Activated CD8-positive, alpha-beta memory T cell treated with anti-CD3 and anti-CD28 coated beads, Interleukin-2, amount 50 U/mL, for 1 hour (primary cell): ENCODE data around the gene IFI30.

Experiments used
- DNase-seq: peaks from one replicate; pipeline ENCODE4 v3.0.0-alpha.2; 2020; ENCODE audit errors: extremely low read depth

The IFI30 gene

DNA sequence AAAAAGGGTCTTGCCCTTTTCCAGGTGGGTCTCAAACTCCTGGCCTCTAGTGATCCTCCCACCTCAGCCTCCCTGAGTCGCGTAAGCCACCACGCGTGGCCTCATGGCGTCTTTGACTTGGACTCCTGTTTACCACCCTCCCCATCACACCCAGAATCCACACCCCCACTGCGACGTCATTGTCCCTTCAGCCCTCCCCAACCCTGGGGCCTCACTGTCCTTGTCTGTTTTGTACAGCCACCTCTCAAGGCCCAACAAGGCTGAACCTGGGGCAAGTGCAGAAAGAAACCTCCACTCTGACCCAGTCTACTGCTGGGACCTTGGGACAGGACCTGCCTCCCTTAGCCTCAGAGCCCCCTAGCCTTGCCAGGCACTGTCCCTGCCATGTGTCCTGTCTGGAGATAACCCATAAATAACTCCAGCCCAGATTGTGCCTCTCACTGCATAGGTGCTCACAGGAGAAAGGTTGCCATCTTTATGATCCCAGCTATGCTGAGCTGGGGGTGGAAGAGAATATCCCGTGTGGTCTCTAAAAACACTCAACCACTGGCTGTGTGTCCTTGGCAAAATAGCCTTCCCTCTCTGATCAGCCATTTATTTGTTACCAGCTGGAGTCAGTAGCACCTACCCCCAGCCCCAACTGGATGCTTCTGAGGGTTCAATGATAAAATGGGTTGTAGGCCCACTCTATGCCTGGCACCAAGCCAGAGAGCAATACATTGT is 1.8 kb upstream of the IFI30 start:
- no peak for DNase-seq

DNA sequence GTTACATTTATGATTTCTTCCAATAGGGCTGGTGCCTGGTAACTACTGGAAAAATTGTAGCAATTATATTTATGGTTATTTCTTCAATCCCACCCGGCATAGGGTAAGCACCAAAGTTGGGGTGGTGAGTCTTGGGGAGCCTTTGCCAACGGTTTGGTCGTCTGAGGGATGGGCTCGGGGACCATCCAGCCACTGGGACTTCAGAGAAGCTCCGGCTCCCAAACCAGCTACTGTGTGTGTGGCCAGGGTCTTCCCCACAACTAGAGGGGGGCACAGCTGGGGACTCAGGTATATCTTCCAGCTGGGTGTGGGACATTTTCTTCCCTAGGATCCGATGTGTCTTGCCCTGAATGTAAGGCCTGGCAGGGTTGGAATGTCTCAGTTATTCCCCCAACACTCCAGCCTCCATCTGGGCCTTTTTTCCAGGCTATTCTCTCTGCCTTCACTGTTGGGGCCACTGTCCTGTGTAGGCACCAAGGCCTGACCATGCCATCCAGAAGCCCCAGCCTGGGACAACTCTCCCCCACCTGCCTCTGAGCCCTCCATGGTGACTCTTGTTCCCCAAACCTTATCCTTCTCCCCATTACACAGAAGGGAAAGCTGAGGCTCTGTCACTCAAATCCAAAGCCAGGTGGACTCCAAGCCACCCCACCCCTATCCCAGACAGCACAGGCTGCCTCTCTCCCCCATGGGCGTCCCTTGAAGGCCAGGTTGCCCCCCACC is 1.1 kb upstream of the IFI30 start:
- no peak for DNase-seq

GRCh38 chr19:18173054-18173571 is 500 bp upstream of the IFI30 start:
- no peak for DNase-seq

DNA sequence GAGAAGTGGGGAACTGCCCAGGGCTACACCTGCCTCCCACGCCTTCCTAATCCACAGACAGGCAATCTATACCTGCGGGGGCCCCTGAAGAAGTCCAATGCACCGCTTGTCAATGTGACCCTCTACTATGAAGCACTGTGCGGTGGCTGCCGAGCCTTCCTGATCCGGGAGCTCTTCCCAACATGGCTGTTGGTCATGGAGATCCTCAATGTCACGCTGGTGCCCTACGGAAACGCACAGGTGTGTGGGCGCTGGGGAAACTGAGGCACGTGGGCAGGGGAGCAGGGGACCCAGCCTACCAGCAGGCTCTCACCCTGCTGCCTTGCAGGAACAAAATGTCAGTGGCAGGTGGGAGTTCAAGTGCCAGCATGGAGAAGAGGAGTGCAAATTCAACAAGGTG is 1.4 kb downstream of the IFI30 start:
- DNase-seq: no peak

DNA sequence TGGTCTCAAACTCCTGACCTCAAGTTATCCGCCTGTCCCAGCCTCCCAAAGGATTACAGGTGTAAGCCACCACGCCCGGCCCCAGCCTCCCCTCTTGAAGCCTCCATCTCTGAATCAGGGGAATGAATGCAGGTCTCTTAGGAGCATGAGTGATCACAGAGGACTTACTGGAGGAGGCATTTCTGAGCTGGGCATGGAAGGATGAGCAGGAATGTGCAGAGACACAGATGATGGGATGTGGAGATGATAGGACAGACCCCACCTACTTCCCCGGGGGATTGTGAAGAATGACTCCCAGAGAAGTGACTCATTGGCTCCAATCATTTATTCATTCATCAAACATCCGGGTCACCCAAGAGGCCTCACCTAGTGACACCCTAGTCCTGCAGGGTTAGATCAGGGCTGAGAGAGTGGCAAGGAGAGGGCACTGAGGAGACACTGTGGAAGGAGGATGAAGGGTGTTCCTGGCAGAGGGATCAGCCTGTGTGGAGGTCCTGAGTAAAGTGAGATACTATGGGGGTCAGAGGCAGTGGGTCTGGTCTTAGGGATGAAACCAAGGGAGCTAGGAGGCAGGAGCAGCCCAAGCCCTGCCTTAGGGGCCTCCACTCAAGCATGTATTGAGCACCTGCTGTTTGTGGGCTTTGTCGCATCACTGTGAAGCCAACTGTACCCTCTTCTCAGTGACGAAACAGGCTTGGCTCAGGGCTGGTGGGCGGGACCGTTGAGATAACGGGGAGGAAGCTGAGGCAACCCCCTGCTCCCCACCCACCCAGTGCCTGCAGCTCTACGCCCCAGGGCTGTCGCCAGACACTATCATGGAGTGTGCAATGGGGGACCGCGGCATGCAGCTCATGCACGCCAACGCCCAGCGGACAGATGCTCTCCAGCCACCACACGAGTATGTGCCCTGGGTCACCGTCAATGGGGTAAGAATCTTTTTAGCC is 3.0 kb downstream of the IFI30 start:
- DNase-seq: no peak

- no peak for DNase-seq
Observed at GRCh38 chr19:18179957-18180356, 6.3 kb downstream of the IFI30 start.

- no peak for DNase-seq
Observed at GRCh38 chr19:18183529-18183928, 9.9 kb downstream of the IFI30 start.

DNA sequence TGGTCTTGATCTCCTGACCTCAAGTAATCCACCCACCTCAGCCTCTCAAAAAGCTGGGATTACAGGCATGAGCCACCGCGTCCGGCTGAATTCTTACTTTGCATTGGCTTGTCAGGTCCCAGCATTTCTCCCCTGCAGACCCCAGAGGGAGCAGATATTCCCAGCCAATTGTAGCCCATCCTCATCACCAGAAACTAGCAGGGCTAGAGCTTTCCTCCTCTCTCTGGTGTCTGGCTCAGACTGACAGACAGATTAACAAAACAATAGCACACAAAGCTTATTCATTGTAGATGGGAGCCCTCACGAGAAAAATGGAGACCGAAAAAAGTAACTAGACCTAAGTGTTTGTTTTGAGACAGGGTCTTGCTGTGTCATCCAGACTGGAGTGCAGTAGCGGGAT is 11.9 kb downstream of the IFI30 start:
- DNase-seq: no peak

DNA sequence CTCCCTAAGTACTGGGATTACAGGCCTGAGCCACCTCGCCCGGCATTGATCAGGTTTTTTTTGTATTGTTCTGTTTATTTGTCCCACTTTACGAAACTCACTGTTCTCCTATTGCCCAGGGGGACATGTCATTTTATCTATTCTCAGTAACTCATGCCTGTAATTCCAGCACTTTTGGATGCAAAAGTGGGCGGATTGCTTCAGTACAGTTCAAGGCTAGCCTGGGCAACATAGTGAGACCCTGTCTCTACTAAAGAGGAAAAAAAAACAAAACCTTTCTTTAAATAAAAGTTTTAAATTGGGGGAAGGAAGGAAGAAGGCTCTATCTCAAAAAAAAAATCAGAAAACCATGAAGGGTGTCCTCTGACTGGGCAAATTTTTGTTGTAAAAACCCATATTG is 16.7 kb downstream of the IFI30 start:
- DNase-seq: no peak

GRCh38 chr19:18191640-18192062 is 18.0 kb downstream of the IFI30 start:
- DNase-seq: no peak

- peak; percentile 98 for DNase-seq
Observed at GRCh38 chr19:18192673-18193387, 19.2 kb downstream of the IFI30 start, which contains the start of gene MPV17L2. Gene MPV17L2 (plus strand): TSS chr19:18193218. CDS start chr19:18193282, 64 bp downstream.

DNA sequence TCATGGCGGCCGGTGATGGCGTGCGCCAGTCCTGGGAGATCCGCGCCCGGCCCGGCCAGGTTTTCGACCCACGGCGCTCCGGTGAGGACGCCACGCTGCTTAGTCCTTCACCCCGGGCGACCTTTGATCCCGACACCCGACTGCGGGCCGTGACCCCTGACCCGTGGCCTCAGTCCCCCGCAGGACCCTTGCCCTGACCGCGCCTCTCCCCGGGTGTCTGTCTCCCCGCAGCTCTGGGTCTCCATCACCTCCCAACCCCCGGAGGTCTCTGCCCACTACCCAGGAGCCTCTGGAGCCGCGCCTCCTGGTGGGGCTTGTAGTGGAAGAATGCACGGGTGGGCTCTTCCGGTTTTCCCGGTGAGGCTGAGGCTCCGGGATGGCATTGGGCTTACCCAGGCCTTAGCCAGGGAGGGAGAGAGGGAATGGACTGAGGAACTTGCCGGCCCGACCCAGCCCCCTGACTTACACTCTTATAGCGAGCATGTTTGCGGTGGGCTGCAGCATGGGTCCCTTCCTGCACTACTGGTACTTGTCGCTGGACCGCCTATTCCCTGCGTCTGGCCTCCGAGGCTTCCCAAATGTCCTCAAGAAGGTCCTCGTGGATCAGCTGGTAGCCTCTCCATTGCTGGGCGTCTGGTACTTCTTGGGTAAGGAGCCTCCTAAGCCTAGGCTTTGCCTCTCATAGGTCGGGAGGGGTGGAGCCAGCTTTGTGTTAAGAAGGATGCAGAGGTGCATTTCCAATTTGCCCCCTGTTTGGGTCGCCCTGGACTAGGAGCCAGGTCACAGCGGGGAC is 20.0 kb downstream of the IFI30 start:
- DNase-seq: no peak

DNA sequence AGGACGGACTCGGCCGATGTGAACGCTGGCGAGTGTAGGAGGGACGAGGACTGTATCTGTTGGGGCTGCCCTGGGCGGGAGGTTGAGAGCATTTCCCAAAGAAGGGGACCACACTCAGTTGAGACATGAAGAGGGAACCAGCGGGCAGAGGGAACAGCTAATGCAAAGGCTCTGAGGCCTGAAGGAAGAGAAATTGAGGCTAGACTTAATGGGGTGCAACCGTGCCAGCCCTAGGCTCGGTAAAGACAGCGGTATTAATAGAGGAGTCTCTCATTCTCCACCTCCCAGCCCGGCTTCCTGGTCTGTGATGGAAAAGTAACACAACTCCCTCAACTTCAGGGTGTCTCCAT is 20.5 kb downstream of the IFI30 start:
- no peak for DNase-seq

GRCh38 chr19:18194554-18195238 is 21.1 kb downstream of the IFI30 start:
- DNase-seq: no peak

DNA sequence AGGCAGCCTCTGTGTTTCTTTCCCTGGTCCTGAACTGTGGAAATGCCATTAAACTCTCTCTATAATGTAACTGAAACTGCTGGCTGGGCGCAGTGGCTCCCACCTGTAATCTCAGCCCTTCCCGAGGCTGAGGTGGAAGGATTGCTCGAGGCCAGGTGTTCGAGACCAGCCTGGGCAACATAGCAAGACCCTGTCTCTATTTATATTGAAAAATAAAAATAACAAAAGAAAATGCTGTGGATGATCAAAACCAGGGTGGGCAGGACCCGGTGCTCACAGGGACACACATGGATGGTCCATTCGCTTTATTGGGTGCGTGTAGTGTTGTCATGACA is 22.9 kb downstream of the IFI30 start:
- DNase-seq: no peak

DNA sequence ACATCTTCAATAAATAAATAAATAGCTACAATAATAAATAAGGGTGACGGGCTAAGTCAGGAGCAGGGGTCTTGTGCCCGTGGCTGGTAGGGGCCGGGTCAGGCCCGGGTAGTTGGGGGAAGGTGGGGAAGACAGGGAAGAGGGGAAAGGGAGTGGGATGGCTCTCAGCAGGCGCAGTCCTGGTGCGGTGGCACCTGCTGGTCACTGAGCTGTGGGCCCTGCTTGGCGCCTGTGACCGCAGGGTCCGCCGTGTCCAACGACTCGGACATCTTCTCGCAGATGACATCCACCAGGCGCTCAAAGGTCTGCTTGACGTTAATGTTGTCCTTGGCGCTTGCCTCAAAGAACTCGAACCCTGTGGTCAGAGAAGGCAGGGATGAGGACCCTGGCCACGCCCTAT is 23.7 kb downstream of the IFI30 start:
- DNase-seq: no peak

- DNase-seq: no peak
Observed at GRCh38 chr19:18197941-18198340, 24.3 kb downstream of the IFI30 start.

DNA sequence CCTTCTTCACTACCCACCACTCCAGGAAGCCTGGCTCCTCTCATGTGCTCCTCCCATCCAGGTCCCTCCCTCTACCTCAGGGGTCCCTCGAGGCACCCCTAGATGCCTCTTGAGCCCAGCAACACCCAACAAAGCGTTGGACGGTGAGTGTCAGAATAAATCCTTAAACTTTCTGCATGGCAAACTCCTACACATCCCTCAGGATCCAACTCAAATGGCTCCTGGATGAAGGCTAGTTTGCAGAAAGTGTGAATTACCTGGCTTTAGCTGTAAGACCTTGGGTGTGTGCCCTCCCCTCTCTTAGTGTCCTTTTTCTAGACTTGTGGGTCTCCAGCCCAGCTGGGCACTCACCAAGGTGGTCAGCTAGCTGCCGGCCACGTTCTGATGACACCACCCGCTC is 24.8 kb downstream of the IFI30 start:
- DNase-seq: no peak

- no peak for DNase-seq
Observed at GRCh38 chr19:18202397-18202777, 28.8 kb downstream of the IFI30 start.

DNA sequence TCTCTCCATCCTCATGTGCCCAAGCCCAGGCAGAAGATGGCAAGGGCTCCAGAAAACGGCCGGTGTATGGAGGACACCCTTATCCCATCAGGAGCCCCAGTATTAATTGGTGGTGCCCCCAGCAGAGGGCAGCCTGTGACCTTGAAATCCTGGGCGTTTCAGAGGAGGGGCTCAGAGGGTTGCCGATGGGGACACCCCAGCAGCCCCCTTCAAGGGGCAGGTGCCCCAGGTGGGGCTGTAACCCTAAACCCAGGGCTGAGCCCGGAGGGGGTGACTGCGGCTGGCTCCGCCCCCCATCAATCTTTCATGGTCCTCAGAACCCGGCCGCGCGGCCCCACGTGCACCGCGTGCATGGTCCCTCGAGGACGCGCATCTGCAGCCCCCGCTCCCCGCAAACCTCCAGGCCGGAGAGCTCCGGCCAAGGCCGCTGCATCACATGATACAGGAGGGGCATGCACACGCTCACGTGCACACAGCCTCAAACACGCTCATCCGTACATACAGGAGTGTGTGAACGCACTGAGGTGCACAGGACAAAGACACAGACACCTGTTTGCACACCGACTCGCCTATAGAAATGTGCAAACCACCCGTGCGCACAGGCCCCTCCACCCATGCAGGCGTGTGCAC is 29.3 kb downstream of the IFI30 start:
- no peak for DNase-seq
